Adrenal gland (tissue), 5 donors: ENCODE data around the gene LRRN4.

ENCODE experiments used
- CTCF ChIP-seq, 6 experiments: fragments of 450-650 bp in 4 of 6; fragments of 200-600 bp in 2 of 6; sonication (generic) in 1 of 6; IDR thresholded peaks; 1 replicate in 5 of 6; 2 replicates in 1 of 6; pipeline versions ENCODE4 v1.5.1 to v1.8.0; 2016 to 2021; ENCODE audit warnings: antibody characterized with exemption in 6 of 6, mild to moderate bottlenecking in 2 of 6, moderate library complexity in 1 of 6
- POLR2A ChIP-seq, 2 donors: fragments of 450-650 bp; IDR thresholded peaks; one replicate each; pipeline ENCODE4 v1.6.1; 2017; ENCODE audit warnings: antibody characterized with exemption in 2 of 2, mild to moderate bottlenecking in 2 of 2, moderate library complexity in 1 of 2
- donor health status: DM: no; HTN: no; CAD: no.

GRCh38 chr20:6061544-6061943, 7.7 kb upstream of the LRRN4 start:
- no peak for TF ChIP-seq CTCF (IDR thresholded peaks at IDR 0.05)
- TF ChIP-seq POLR2A (IDR thresholded peaks at IDR 0.05): no peak
